D721Med (cell line): Measurements from ENCODE around the gene GPR132.

Experiments used
- DNase-seq: peaks from one replicate; pipeline ENCODE4 v3.0.0; 2011; ENCODE audit warnings: low spot score; ENCODE audit not compliant: insufficient read length
- FAIRE-seq: peaks from 2 replicates; lab custom pipeline; 2011; peaks lifted over from hg19 to GRCh38; lab: Jason Lieb, UNC
- TF ChIP-seq, protein P1 (sequence below): IDR thresholded peaks from 2 replicates; pipeline ENCODE4 v1.5.1; 2012; ENCODE audit warnings: mild to moderate bottlenecking, control low read depth; ENCODE audit not compliant: insufficient read depth; ENCODE audit errors: missing control alignments

The GPR132 gene

DNA sequence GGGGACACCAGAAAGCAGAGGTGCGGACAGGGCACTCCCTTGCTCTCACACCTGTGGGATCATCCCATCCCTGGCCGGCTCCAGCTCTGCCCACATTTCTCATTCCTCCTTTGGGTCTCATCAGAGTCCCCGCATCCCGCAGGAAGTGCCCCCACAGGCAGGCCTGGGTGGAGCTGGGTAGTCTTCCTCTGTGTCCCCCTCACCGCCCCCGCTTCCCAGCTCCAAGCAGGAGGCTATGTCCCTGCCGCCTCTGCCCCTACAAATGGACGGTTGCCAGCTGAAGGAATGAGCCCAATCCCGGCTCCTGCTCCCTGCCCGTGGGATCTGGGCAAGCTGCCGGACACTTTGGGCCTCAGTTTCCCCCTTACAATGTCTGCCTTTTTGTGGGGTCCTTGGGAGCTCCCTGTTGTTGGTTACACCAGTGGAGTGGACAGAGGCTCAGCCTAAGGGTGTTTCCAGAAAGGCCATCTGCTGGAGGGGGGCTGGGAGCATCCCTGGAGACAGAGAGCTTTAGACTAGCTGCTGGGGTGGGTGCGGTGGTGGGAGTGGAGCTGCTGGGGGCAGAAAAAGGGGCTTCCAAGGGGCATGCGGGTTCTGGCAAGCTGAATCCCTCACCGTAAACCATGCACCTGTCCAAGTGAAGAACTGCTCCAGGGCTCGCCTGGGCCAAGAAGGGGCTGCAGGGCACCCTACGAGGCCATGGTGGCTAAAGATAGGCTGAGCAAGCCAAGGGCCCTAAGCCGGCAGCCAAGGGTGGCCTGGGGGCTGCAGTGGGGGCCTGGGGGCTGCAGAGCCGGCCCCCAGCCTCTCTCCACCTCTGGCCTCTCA lies 7.9 kb upstream of the GPR132 start:
- TF ChIP-seq, protein P1, sequence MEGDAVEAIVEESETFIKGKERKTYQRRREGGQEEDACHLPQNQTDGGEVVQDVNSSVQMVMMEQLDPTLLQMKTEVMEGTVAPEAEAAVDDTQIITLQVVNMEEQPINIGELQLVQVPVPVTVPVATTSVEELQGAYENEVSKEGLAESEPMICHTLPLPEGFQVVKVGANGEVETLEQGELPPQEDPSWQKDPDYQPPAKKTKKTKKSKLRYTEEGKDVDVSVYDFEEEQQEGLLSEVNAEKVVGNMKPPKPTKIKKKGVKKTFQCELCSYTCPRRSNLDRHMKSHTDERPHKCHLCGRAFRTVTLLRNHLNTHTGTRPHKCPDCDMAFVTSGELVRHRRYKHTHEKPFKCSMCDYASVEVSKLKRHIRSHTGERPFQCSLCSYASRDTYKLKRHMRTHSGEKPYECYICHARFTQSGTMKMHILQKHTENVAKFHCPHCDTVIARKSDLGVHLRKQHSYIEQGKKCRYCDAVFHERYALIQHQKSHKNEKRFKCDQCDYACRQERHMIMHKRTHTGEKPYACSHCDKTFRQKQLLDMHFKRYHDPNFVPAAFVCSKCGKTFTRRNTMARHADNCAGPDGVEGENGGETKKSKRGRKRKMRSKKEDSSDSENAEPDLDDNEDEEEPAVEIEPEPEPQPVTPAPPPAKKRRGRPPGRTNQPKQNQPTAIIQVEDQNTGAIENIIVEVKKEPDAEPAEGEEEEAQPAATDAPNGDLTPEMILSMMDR = no peak
- FAIRE-seq (no peak), DNase-seq (no peak)

DNA sequence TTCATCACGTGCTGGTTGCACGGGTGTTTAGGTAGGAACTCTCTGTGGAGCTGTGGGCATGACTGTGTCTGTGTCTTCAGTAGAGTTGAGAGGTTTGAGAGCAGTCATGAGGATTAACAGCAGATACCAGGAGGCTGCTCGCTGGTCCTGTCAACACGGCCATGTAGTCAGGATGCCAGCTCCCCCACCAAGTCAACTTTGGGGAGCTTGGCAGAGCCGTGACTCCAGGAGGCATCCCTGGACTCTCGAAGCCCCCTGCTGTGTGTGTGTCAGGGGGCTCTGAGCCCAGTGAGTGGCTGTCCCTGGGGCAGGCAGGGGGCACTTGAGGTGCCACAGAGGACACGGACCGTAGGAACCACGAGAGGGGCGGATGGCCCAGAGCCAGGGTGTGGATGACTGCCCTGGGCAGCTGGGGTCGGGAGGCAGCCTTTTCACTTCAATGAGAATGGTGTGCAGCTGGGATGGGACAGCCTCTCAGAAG lies 7.2 kb upstream of the GPR132 start:
- TF ChIP-seq, protein P1 = no peak
- FAIRE-seq = no peak
- no peak for DNase-seq

DNA sequence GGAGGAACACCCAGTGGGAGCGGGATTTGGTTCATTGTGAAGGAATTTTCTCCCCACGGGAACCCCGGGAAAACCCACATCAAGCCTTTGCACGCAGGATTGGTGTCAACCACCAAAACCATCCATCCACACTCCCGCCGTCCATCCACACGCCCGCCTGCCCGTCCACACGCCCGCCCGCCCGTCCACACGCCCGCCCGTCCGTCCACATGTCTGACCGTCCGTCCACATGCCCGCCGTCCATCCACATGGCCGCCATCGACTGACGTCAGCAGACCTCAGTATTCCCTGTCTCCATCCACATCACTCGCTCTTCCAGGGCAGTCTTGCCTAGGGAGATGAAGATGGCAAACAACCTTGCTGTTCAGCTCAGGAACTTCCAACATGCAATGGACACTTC lies 6.7 kb upstream of the GPR132 start:
- no peak for DNase-seq
- no peak for FAIRE-seq
- TF ChIP-seq, protein P1 = no peak

DNA sequence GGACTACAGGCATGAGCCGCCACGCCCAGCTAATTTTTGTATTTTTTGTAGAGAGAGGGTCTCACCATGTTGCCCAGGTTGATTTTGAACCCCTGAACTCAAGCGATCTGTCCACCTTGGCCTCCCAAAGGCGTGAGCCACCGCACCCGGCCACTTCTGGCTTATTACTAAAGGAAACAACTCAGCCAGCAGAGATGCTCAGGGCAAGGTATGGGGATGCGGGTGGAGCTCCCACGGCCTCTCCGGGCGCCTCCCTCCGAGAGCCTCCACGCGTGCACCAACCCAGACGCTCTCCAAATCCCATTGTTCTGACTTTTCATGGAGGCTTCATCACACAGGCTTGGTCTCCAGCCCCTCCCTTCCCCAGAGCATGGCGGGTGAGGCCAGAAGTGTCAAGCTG lies 6.1 kb upstream of the GPR132 start:
- DNase-seq (no peak), FAIRE-seq (no peak)
- TF ChIP-seq, protein P1 = no peak

DNA sequence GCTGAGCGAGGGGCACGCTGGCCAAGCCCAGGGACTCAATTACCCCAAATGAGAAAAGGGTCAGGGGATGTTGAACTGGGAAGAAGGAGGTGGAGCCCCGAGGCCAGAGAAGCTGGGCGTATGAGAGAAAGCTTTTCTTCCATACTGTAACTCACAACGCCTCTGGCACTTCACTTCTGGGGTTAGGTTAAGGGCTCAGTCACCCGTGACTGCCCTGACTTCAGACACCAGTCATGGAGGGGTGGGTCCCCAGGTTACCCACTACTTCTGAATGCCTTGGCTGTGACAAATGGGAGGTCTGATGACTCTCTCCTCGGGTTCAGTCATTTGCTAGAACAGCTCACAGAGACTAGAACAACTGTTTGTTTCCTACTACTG lies 5.5 kb upstream of the GPR132 start:
- FAIRE-seq (no peak), DNase-seq (no peak)
- TF ChIP-seq, protein P1 = no peak

DNA sequence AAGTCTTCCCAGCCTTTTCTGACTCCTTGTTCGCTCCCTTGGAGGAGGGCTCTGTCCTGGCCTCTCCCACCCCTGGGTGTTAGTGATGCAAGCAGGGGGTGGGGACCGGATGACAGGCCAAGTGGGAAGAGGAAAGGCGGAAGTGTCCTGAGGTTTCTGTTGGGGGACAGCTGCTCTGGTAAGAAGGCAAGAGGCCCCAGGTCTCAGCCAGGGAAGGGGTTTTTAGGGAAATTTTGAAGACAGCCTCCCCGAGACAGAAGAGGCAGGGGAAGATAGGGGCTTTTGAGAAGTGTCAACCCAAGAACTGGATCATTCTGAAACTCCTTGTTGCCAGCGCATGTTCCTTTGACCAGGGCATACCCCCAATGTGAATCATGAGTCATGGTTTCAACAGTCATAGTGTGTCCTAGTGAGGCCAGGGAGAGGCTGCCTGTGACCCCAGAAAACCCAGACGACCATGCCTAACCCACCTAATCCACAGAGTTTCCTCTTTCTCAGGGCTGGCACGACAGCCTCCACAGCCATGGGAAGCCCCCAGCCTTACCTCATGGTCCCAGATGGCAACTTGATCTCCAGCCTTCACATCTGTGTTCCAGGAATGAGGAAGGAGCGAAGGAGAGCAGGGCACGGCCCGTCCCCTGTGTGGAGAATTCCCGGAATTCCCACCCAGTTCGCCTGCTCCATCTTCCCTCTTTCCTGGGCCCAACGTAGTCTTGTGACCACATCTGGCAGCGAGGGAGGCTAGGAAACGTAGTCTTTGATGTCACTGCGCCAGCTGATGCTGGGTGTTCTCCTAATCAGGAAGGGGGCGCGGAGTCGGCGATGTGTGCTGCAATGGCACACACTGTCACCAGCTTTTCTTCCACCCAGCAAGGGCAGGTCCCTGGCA lies 4.9 kb upstream of the GPR132 start:
- no peak for FAIRE-seq
- no peak for DNase-seq
- TF ChIP-seq, protein P1 = no peak
